Chondrocyte (in vitro differentiated cells): ENCODE data around the gene FXYD6. TPM values are rescaled to one million over a fixed set of nuclear protein-coding genes. Genes with fewer than 3 reads are reported as not detected.

Source experiments
- DNase-seq: peaks from one replicate; pipeline ENCODE4 v3.0.0; 2021; ENCODE audit warnings: mixed read lengths, low spot score
- H3K27ac Mint-ChIP-seq: one replicate; pipeline ENCODE4 v1.8.0; 2021; ENCODE audit warnings: mild to moderate bottlenecking, moderate library complexity, mixed read lengths; ENCODE audit not compliant: unreplicated experiment
- H3K27me3 Mint-ChIP-seq: 2 replicates; pipeline ENCODE4 v1.8.0; 2021; ENCODE audit warnings: low read depth, mixed read lengths
- H3K36me3 Mint-ChIP-seq: 2 replicates; pipeline ENCODE4 v1.8.0; 2021; ENCODE audit warnings: low read depth, mixed read lengths
- H3K4me1 Mint-ChIP-seq: 2 replicates; pipeline ENCODE4 v1.8.0; 2021; ENCODE audit warnings: low read depth, mild to moderate bottlenecking, mixed read lengths
- H3K4me3 Mint-ChIP-seq: one replicate; pipeline ENCODE4 v1.8.0; 2021; ENCODE audit warnings: mild to moderate bottlenecking, moderate library complexity, mixed read lengths; ENCODE audit not compliant: unreplicated experiment
- H3K9me3 Mint-ChIP-seq: 2 replicates; pipeline ENCODE4 v1.8.0; 2021; ENCODE audit warnings: low read depth, mixed read lengths
- CTCF ChIP-seq: fragments of 200-600 bp; sonication (generic); IDR thresholded peaks from 2 replicates; pipeline ENCODE4 v1.5.0; 2021; ENCODE audit warnings: antibody characterized with exemption, mild to moderate bottlenecking, moderate library complexity
- total RNA-seq: library from RNA; stranded (reverse); gene quantifications from 3 replicates; pipeline ENCODE4 v1.2.1, GENCODE V29; 2021

FXYD6 gene
- total RNA-seq, 1 donor from 2014 or later, result 2.8 TPM

- Mint-ChIP-seq H3K27me3 (peaks cover 23% of the 10 kb centered on the region), H3K4me1 (no peaks in the 10 kb centered on the region), H3K27ac (no peak overlapping the region), H3K9me3 (peaks cover 2% of the 10 kb centered on the region), H3K36me3 (no peaks in the 10 kb centered on the region), H3K4me3 (no peak overlapping the region)
- no peak for DNase-seq
- no peak for TF ChIP-seq CTCF
Observed at GRCh38 chr11:117884994-117885393, 8.5 kb upstream of the FXYD6 start.

- H3K4me1 Mint-ChIP-seq, result no peaks in the 10 kb centered on the region
- TF ChIP-seq CTCF, result no peak
- H3K9me3 Mint-ChIP-seq, result no peaks in the 10 kb centered on the region
- peaks cover 32% of the 10 kb centered on the region for H3K27me3 Mint-ChIP-seq
- H3K4me3 Mint-ChIP-seq, result no peak overlapping the region
- no peak for DNase-seq
- no peaks in the 10 kb centered on the region for H3K36me3 Mint-ChIP-seq
- no peak overlapping the region for H3K27ac Mint-ChIP-seq
Observed at GRCh38 chr11:117883063-117883462, 6.6 kb upstream of the FXYD6 start.

GRCh38 chr11:117882311-117882905 lies 6.0 kb upstream of the FXYD6 start:
- Mint-ChIP-seq H3K9me3 (no peaks in the 10 kb centered on the region), H3K4me1 (peaks cover under 1% of the 10 kb centered on the region), H3K36me3 (no peaks in the 10 kb centered on the region), H3K4me3 (no peak overlapping the region), H3K27me3 (peaks cover 32% of the 10 kb centered on the region), H3K27ac (no peak overlapping the region)
- no peak for DNase-seq
- TF ChIP-seq CTCF, result no peak

- H3K4me1 Mint-ChIP-seq, result peaks cover 9% of the 10 kb centered on the region
- H3K36me3 Mint-ChIP-seq, result no peaks in the 10 kb centered on the region
- H3K4me3 Mint-ChIP-seq, result no peak overlapping the region
- H3K9me3 Mint-ChIP-seq, result no peaks in the 10 kb centered on the region
- H3K27me3 Mint-ChIP-seq, result peaks cover 39% of the 10 kb centered on the region
- no peak overlapping the region for H3K27ac Mint-ChIP-seq
- no peak for TF ChIP-seq CTCF
- DNase-seq, result no peak
Observed at GRCh38 chr11:117881217-117881616, 4.8 kb upstream of the FXYD6 start.

GRCh38 chr11:117879516-117880480 lies 3.3 kb upstream of the FXYD6 start:
- no peak overlapping the region for H3K27ac Mint-ChIP-seq
- H3K27me3 Mint-ChIP-seq, result peaks cover 48% of the 10 kb centered on the region
- no peak for DNase-seq
- H3K36me3 Mint-ChIP-seq, result no peaks in the 10 kb centered on the region
- no peak overlapping the region for H3K4me3 Mint-ChIP-seq
- H3K9me3 Mint-ChIP-seq, result no peaks in the 10 kb centered on the region
- peaks cover 18% of the 10 kb centered on the region for H3K4me1 Mint-ChIP-seq
- TF ChIP-seq CTCF, result no peak
